Naive thymus-derived CD8-positive, alpha-beta T cell (primary cell): ENCODE data around the gene RHBDF2. TPM values are rescaled to one million over a fixed set of nuclear protein-coding genes. Genes with fewer than 3 reads are reported as not detected.

Experiments
- ATAC-seq, 2 donors: fragments of 150-1000 bp; cut with Tn5 transposase in 1 of 2; sonication (Bioruptor Pico), chemical (Tn5 transposase) in 1 of 2; 1 replicate in 1 of 2; 2 replicates in 1 of 2; pipeline ENCODE4 v1.10.0; 2021; ENCODE audit warnings: mild to moderate bottlenecking in 2 of 2, moderate library complexity in 2 of 2
- POLR2A ChIA-PET: fragments of 350-600 bp; sonication (Branson Sonifier 250); formaldehyde crosslinking; loops from one replicate; lab custom pipeline; 2021; ENCODE audit warnings: antibody characterized with exemption; lab: Charles Lee
- DNase-seq, 10 donors: peaks; one replicate each; pipeline versions ENCODE4 v3.0.0 to v3.0.0-alpha.2; 2020 to 2022
- H3K27ac Mint-ChIP-seq, 10 donors: one replicate each; pipeline ENCODE4 v1.8.0; 2020 to 2022; ENCODE audit warnings: mild to moderate bottlenecking in 10 of 10, mixed read lengths in 10 of 10, moderate library complexity in 4 of 10, inconsistent platforms in 1 of 10
- H3K27me3 Mint-ChIP-seq, 5 donors: one replicate each; pipeline ENCODE4 v1.8.0; 2021 to 2022; ENCODE audit warnings: mixed read lengths in 5 of 5
- H3K36me3 Mint-ChIP-seq, 3 donors: one replicate each; pipeline ENCODE4 v1.8.0; 2020 to 2022; ENCODE audit warnings: mixed read lengths in 3 of 3, mild to moderate bottlenecking in 2 of 3, inconsistent platforms in 1 of 3
- H3K4me1 Mint-ChIP-seq, 4 donors: one replicate each; pipeline ENCODE4 v1.8.0; 2021 to 2022; ENCODE audit warnings: mixed read lengths in 4 of 4
- H3K4me3 Mint-ChIP-seq, 10 donors: one replicate each; pipeline ENCODE4 v1.8.0; 2020 to 2022; ENCODE audit warnings: mild to moderate bottlenecking in 10 of 10, mixed read lengths in 10 of 10, moderate library complexity in 6 of 10, inconsistent platforms in 1 of 10
- H3K9me3 Mint-ChIP-seq, 9 donors: one replicate each; pipeline ENCODE4 v1.8.0; 2020 to 2022; ENCODE audit warnings: mixed read lengths in 9 of 9, mild to moderate bottlenecking in 3 of 9, inconsistent platforms in 1 of 9, moderate library complexity in 1 of 9
- polyA plus RNA-seq, 3 donors: library from polyadenylated mRNA; unstranded; fragments of 300-500 nt; fragmentation: Illumina TruSeq; gene quantifications; one replicate each; pipeline ENCODE4 v1.2.3, GENCODE V29; 2021
- total RNA-seq, 8 experiments: library from RNA in 2 of 8; stranded (reverse) in 2 of 8; gene quantifications; one replicate each; pipeline ENCODE4 v1.2.3 and lab custom pipeline; 2021 to 2026

RHBDF2 gene
- total and polyA plus RNA-seq, 5 experiments from 2014 or later, result 4.8 to 62.4 (median 10.2) TPM

- Mint-ChIP-seq H3K9me3 (no peaks in the 10 kb centered on the region), H3K27me3 (peaks cover 0 to 17% (median 7%) of the 10 kb centered on the region in 5 donors), H3K36me3 (no peaks in the 10 kb centered on the region), H3K4me3 (no peak overlapping the region), H3K4me1 (peaks cover 12 to 32% (median 30%) of the 10 kb centered on the region in 4 donors), H3K27ac (peak overlapping the region in 2 of 10 donors; percentile 59 to 60)
- DNase-seq (peak in 1 of 10 donors; percentile 16), ATAC-seq (no peak)
- POLR2A ChIA-PET, result interaction anchor here (0.9 to 5.6 kb wide), 3 partner anchors 15 to 20 kb away, joined by 3 to 35 read pairs (median 4); no protein-coding TSS in a partner anchor
These were observed 42.2 kb upstream of the RHBDF2 start for GRCh38 chr17:76543482-76543825.

GRCh38 chr17:76542984-76543383, 41.8 kb upstream of the RHBDF2 start:
- no peak overlapping the region for H3K4me3 Mint-ChIP-seq
- ATAC-seq (no peak), DNase-seq (peak in 1 of 10 donors; percentile 22)
- POLR2A ChIA-PET, result interaction anchor here (0.9 to 5.6 kb wide), 3 partner anchors 14 to 19 kb away, joined by 3 to 35 read pairs (median 4); no protein-coding TSS in a partner anchor
- H3K36me3 Mint-ChIP-seq, result no peaks in the 10 kb centered on the region
- peak overlapping the region in 1 of 10 donors; percentile 72 for H3K27ac Mint-ChIP-seq
- H3K27me3 Mint-ChIP-seq, result peaks cover 0 to 17% (median 7%) of the 10 kb centered on the region in 5 donors
- H3K4me1 Mint-ChIP-seq, result peaks cover 12 to 32% (median 31%) of the 10 kb centered on the region in 4 donors
- H3K9me3 Mint-ChIP-seq, result no peaks in the 10 kb centered on the region

- Mint-ChIP-seq H3K9me3 (no peaks in the 10 kb centered on the region), H3K27ac (peak overlapping the region in 2 of 10 donors; percentile 53 to 72), H3K4me3 (no peak overlapping the region), H3K36me3 (no peaks in the 10 kb centered on the region), H3K27me3 (peaks cover 0 to 17% (median 7%) of the 10 kb centered on the region in 5 donors), H3K4me1 (peaks cover 12 to 32% (median 31%) of the 10 kb centered on the region in 4 donors)
- DNase-seq (peak in 1 of 10 donors; percentile 59), ATAC-seq (no peak)
- POLR2A ChIA-PET, result interaction anchor here (1.2 to 5.6 kb wide), 2 partner anchors 14 to 19 kb away, joined by 4 to 35 read pairs; no protein-coding TSS in a partner anchor
These were observed 41.3 kb upstream of the RHBDF2 start for GRCh38 chr17:76542566-76542971.

GRCh38 chr17:76541739-76542454, 40.7 kb upstream of the RHBDF2 start:
- POLR2A ChIA-PET, result interaction anchor here (0.8 to 5.6 kb wide), 2 partner anchors 13 to 15 kb away, joined by 3 to 35 read pairs; no protein-coding TSS in a partner anchor
- Mint-ChIP-seq H3K27me3 (peaks cover 0 to 17% (median 7%) of the 10 kb centered on the region in 5 donors), H3K27ac (peak overlapping the region in 1 of 10 donors; percentile 27), H3K9me3 (no peaks in the 10 kb centered on the region), H3K4me1 (peaks cover 12 to 33% (median 31%) of the 10 kb centered on the region in 4 donors), H3K36me3 (no peaks in the 10 kb centered on the region), H3K4me3 (no peak overlapping the region)
- DNase-seq, result peak in 1 of 10 donors; percentile 43
- no peak for ATAC-seq

GRCh38 chr17:76540381-76541300, 39.4 kb upstream of the RHBDF2 start:
- Mint-ChIP-seq H3K4me3 (peak overlapping the region in 3 of 10 donors; percentile 6 to 49 (median 18)), H3K9me3 (no peaks in the 10 kb centered on the region), H3K4me1 (peaks cover 12 to 44% (median 36%) of the 10 kb centered on the region in 4 donors), H3K36me3 (no peaks in the 10 kb centered on the region), H3K27ac (peak overlapping the region in 1 of 10 donors; percentile 33), H3K27me3 (peaks cover 0 to 21% (median 7%) of the 10 kb centered on the region in 5 donors)
- ATAC-seq (peak in 1 of 2 donors; percentile 36), DNase-seq (peak in 1 of 10 donors; percentile 61)
- POLR2A ChIA-PET, result interaction anchor here (4.2 to 5.3 kb wide), 2 partner anchors 12 to 17 kb away, joined by 18 to 46 read pairs; no protein-coding TSS in a partner anchor

DNA sequence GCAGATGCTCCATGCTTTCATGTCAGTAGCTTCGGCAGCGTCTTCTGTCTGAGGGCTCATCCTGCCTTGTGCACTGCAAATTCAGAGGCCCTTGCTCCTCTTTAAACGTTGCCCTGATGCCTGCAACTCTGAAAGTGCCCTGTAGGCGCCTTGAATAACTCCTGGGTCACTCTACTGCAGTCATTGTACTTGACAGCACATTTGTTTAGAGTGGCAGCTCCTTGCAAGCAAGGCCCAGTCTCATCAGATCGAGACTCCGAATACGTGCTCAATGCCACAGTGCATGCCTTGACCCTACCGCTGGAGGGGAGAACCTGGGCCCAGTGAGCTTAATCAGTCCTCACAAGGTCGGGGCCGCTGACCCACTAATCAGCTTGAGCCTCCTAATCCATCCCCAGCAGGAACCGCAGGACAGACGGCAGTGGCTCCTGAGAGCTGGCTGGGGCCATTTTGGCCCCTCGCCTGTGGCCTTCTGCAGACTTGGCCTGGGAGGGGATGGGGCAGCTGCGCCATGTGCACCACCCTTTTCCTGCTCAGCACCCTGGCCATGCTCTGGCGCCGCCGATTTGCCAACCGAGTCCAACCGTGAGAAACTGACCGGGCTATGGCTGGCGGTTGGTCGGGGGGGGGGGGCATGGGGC, 38.5 kb upstream of the RHBDF2 start, which contains the start of gene PRCD:
Gene PRCD (plus strand): TSS at position 414 of the 641 bp plus-strand sequence. CDS start 98 bp downstream, at position 512.
- peak in 1 of 10 donors; percentile 50 for DNase-seq
- H3K9me3 Mint-ChIP-seq, result no peaks in the 10 kb centered on the region

GRCh38 chr17:76538941-76539570, 37.8 kb upstream of the RHBDF2 start:
- Mint-ChIP-seq H3K27ac (peak overlapping the region in 6 of 10 donors; percentile 5 to 84 (median 70)), H3K9me3 (no peaks in the 10 kb centered on the region), H3K4me3 (peak overlapping the region; percentile 52 to 80 (median 72)), H3K36me3 (peaks cover 0 to under 1% (median 0%) of the 10 kb centered on the region in 3 donors), H3K4me1 (peaks cover 15 to 51% (median 35%) of the 10 kb centered on the region in 4 donors), H3K27me3 (peaks cover 0 to 20% (median 7%) of the 10 kb centered on the region in 5 donors)
- ATAC-seq (no peak), DNase-seq (peak in 1 of 10 donors; percentile 27)
- POLR2A ChIA-PET, result interaction anchor here (1.3 to 5.3 kb wide), 3 partner anchors 11 to 133 kb away, joined by 3 to 46 read pairs (median 18); no protein-coding TSS in a partner anchor

More for the DNA sequence above, 38.5 kb upstream of the RHBDF2 start, which contains the start of gene PRCD:
- no peak for ATAC-seq
- H3K4me1 Mint-ChIP-seq, result peaks cover 16 to 53% (median 40%) of the 10 kb centered on the region in 4 donors
- H3K36me3 Mint-ChIP-seq, result no peaks in the 10 kb centered on the region
- peaks cover 0 to 21% (median 7%) of the 10 kb centered on the region in 5 donors for H3K27me3 Mint-ChIP-seq
- peak within 1 kb of the TSS; percentile 52 to 80 (median 72) for H3K4me3 Mint-ChIP-seq
- peak within 1 kb of the TSS in 6 of 10 donors; percentile 5 to 84 (median 70) for H3K27ac Mint-ChIP-seq
- POLR2A ChIA-PET, result interaction anchor here (0.5 to 5.3 kb wide), 4 partner anchors 11 to 132 kb away, joined by 3 to 46 read pairs (median 10); no protein-coding TSS in a partner anchor

- peaks cover 0 to 19% (median 7%) of the 10 kb centered on the region in 5 donors for H3K27me3 Mint-ChIP-seq
- DNase-seq, result peak in 1 of 10 donors; percentile 62
- peak in 1 of 2 donors; percentile 15 for ATAC-seq
- peak overlapping the region; percentile 52 to 80 (median 72) for H3K4me3 Mint-ChIP-seq
- H3K36me3 Mint-ChIP-seq, result peaks cover 0 to 2% (median 0%) of the 10 kb centered on the region in 3 donors
- H3K27ac Mint-ChIP-seq, result peak overlapping the region in 4 of 10 donors; percentile 46 to 84 (median 70)
- H3K4me1 Mint-ChIP-seq, result peaks cover 11 to 46% (median 30%) of the 10 kb centered on the region in 4 donors
- no peaks in the 10 kb centered on the region for H3K9me3 Mint-ChIP-seq
- POLR2A ChIA-PET, result interaction anchor here (1.3 to 5.3 kb wide), 3 partner anchors 10 to 134 kb away, joined by 3 to 46 read pairs (median 18); no protein-coding TSS in a partner anchor
These were observed 37.2 kb upstream of the RHBDF2 start for GRCh38 chr17:76538281-76538931.

DNA sequence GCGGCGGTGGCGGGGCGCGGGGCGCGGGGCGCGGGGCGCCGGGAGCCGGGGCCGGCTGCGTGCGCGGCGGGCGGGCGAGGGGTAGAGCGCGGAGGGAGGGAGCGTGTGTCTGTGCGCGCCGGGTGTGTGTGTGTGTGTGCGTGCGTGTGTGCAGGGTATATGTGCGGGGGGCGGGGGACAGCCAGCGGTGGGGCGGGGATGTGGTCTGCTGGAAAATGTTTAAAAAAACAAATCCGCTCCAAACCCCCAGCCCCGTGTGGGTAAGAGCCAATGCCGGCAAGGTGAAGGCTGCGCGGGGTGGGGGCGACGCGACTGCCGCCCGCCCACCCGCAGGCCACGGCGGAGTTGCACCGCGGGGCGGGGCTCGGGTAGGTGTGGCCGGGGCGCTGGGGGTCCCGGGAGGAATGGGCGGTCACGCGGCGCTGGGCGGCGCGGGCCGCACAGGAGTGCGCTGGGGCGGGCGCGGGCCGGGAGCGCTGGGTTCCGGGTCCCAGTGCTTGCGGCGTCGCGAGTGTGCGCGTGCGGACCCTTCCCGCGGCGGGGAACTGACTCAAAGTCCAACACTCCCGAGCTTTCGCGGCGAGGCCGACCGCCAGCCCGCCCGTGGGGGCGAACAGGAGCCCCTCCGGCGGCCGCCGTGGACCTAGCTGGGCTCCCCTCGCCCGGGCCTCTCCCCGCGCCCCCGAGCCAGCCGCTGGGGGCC, 36.5 kb upstream of the RHBDF2 start, which contains the start of gene CYGB:
Gene CYGB (minus strand): TSS at position 132 of the 703 bp plus-strand sequence. CDS start 167 bp downstream, outside the sequence.
- Mint-ChIP-seq H3K27ac (peak within 1 kb of the TSS in 4 of 10 donors; percentile 11 to 76 (median 66)), H3K4me3 (peak within 1 kb of the TSS; percentile 54 to 81 (median 69)), H3K9me3 (no peaks in the 10 kb centered on the region), H3K27me3 (peaks cover 0 to 19% (median 7%) of the 10 kb centered on the region in 5 donors), H3K36me3 (peaks cover 0 to 2% (median 0%) of the 10 kb centered on the region in 3 donors), H3K4me1 (peaks cover 10 to 46% (median 32%) of the 10 kb centered on the region in 4 donors)
- ATAC-seq, result peak; percentile 79 to 81
- POLR2A ChIA-PET, result interaction anchor here (1.2 to 5.3 kb wide), 4 partner anchors 9 to 22 kb away, joined by 3 to 46 read pairs (median 12); no protein-coding TSS in a partner anchor
- DNase-seq, result peak in 8 of 10 donors; percentile 14 to 78 (median 45)
